GM21717 (cell line): Measurements from ENCODE around the gene GMPPA.

Experiments used
- ATAC-seq: cut with Tn5 transposase; IDR thresholded peaks from one replicate; pipeline ENCODE4 v1.9.1; 2021; ENCODE audit warnings: mild to moderate bottlenecking, moderate library complexity; ENCODE audit not compliant: unreplicated experiment

GMPPA gene

GRCh38 chr2:219517954-219518778, 19.5 kb downstream of the GMPPA start:
- no peak for ATAC-seq

GRCh38 chr2:219519526-219519916, 20.8 kb downstream of the GMPPA start:
- ATAC-seq: no peak

- ATAC-seq: no peak
Observed at GRCh38 chr2:219520079-219520478, 21.4 kb downstream of the GMPPA start.

GRCh38 chr2:219521066-219521880, 22.6 kb downstream of the GMPPA start:
- no peak for ATAC-seq

GRCh38 chr2:219522111-219523030, 23.7 kb downstream of the GMPPA start:
- ATAC-seq: no peak

GRCh38 chr2:219523031-219523671, 24.5 kb downstream of the GMPPA start:
- ATAC-seq: no peak

- no peak for ATAC-seq
Observed at GRCh38 chr2:219524817-219525216, 26.1 kb downstream of the GMPPA start.

- no peak for ATAC-seq
Observed at GRCh38 chr2:219525533-219526232, 27.0 kb downstream of the GMPPA start.

GRCh38 chr2:219526320-219527075, 27.8 kb downstream of the GMPPA start:
- ATAC-seq: no peak

GRCh38 chr2:219527076-219527394, 28.3 kb downstream of the GMPPA start:
- no peak for ATAC-seq

- ATAC-seq: no peak
Observed at GRCh38 chr2:219527472-219527871, 28.8 kb downstream of the GMPPA start.

- peak; percentile 82 for ATAC-seq
Observed at GRCh38 chr2:219530048-219530963, 31.6 kb downstream of the GMPPA start.

- ATAC-seq: no peak
Observed at GRCh38 chr2:219531639-219532377, 33.1 kb downstream of the GMPPA start.

GRCh38 chr2:219532378-219532649, 33.6 kb downstream of the GMPPA start:
- no peak for ATAC-seq

- ATAC-seq: no peak
Observed at GRCh38 chr2:219533930-219534661, 35.4 kb downstream of the GMPPA start.

- no peak for ATAC-seq
Observed at GRCh38 chr2:219536425-219536824, 37.7 kb downstream of the GMPPA start.

- ATAC-seq: no peak
Observed at GRCh38 chr2:219536967-219537366, 38.3 kb downstream of the GMPPA start.
